ENCODE data around the gene WDR75. TPM values are rescaled to one million over a fixed set of nuclear protein-coding genes. Genes with fewer than 3 reads are reported as not detected.

WDR75 gene
- total RNA-seq, 2 experiments from 2014 or later, result 86.2 to 90.5 TPM

- TF ChIP-seq CTCF (IDR thresholded peaks at IDR 0.05), result no peak
- ChIA-PET CTCF (no interaction called here), POLR2A (no interaction called here)
- H3K4me1 Mint-ChIP-seq (ENCODE audit: low read depth), result peaks cover 22% of the 10 kb centered on the region
- no peaks in the 10 kb centered on the region for H3K27me3 Mint-ChIP-seq
- ATAC-seq (no peak), DNase-seq (no peak)
- no peak overlapping the region for H3K27ac Mint-ChIP-seq
- no peaks in the 10 kb centered on the region for H3K9me3 Mint-ChIP-seq
- intact Hi-C loops (cut with micrococcal nuclease), result no loop called here
- H3K36me3 Mint-ChIP-seq (ENCODE audit: low read depth), result peaks cover 3% of the 10 kb centered on the region
- H3K4me3 Mint-ChIP-seq, result no peak overlapping the region
Measured at GRCh38 chr2:189437926-189438325, 3.3 kb upstream of the WDR75 start.

GRCh38 chr2:189439342-189439741 is 1.9 kb upstream of the WDR75 start:
- DNase-seq, result no peak
- Mint-ChIP-seq H3K36me3 (ENCODE audit: low read depth) (peaks cover 3% of the 10 kb centered on the region), H3K4me1 (ENCODE audit: low read depth) (peaks cover 22% of the 10 kb centered on the region), H3K27me3 (no peaks in the 10 kb centered on the region), H3K9me3 (no peaks in the 10 kb centered on the region), H3K4me3 (no peak overlapping the region), H3K27ac (no peak overlapping the region)
- ChIA-PET CTCF (no interaction called here), POLR2A (no interaction called here)
- intact Hi-C loops (cut with micrococcal nuclease), result no loop called here
- no peak for TF ChIP-seq CTCF (IDR thresholded peaks at IDR 0.05)
- no peak for ATAC-seq

GRCh38 chr2:189440644-189440946 is 679 bp upstream of the WDR75 start:
- ChIA-PET CTCF (interaction anchor here (1.5 kb wide), 1 partner anchor 28 kb away, joined by 6 read pairs; no protein-coding TSS in a partner anchor), POLR2A (interaction anchor here (0.8 to 2.3 kb wide), 5 partner anchors 10 to 135 kb away, joined by 3 to 7 read pairs (median 4); no protein-coding TSS in a partner anchor)
- TF ChIP-seq CTCF (IDR thresholded peaks at IDR 0.05), result no peak
- peaks cover 3% of the 10 kb centered on the region for H3K36me3 Mint-ChIP-seq (ENCODE audit: low read depth)
- no peaks in the 10 kb centered on the region for H3K27me3 Mint-ChIP-seq
- DNase-seq (no peak), ATAC-seq (peak; percentile 9)
- no peaks in the 10 kb centered on the region for H3K9me3 Mint-ChIP-seq
- peaks cover 22% of the 10 kb centered on the region for H3K4me1 Mint-ChIP-seq (ENCODE audit: low read depth)
- intact Hi-C loops (cut with micrococcal nuclease), result no loop called here
- H3K4me3 Mint-ChIP-seq, result no peak overlapping the region
- peak overlapping the region; percentile 100 for H3K27ac Mint-ChIP-seq

- no peak for TF ChIP-seq CTCF (IDR thresholded peaks at IDR 0.05)
- H3K27ac Mint-ChIP-seq, result peak overlapping the region; percentile 100
- no peaks in the 10 kb centered on the region for H3K27me3 Mint-ChIP-seq
- H3K36me3 Mint-ChIP-seq (ENCODE audit: low read depth), result peaks cover 13% of the 10 kb centered on the region
- CTCF ChIA-PET, result no interaction called here
- POLR2A ChIA-PET, result interaction anchor here (1.5 to 2.3 kb wide), 2 partner anchors 9 to 136 kb away, joined by 4 to 7 read pairs; no protein-coding TSS in a partner anchor
- ATAC-seq, result no peak
- intact Hi-C loops (cut with micrococcal nuclease), result no loop called here
- no peak for DNase-seq
- H3K9me3 Mint-ChIP-seq, result no peaks in the 10 kb centered on the region
- no peak overlapping the region for H3K4me3 Mint-ChIP-seq
- H3K4me1 Mint-ChIP-seq (ENCODE audit: low read depth), result peaks cover 32% of the 10 kb centered on the region
Measured at GRCh38 chr2:189441709-189442074, 418 bp downstream of the WDR75 start.

GRCh38 chr2:189442468-189442867 is 1.2 kb downstream of the WDR75 start:
- no peak for ATAC-seq
- H3K4me3 Mint-ChIP-seq, result no peak overlapping the region
- no peaks in the 10 kb centered on the region for H3K9me3 Mint-ChIP-seq
- H3K36me3 Mint-ChIP-seq (ENCODE audit: low read depth), result peaks cover 20% of the 10 kb centered on the region
- ChIA-PET POLR2A (interaction anchor here (0.6 to 2.3 kb wide), 3 partner anchors 8 to 320 kb away, joined by 3 to 7 read pairs (median 4); partner anchors contain the start of gene OSGEPL1), CTCF (interaction anchor here (0.7 kb wide), 1 partner anchor 19 kb away, joined by 3 read pairs; no protein-coding TSS in a partner anchor)
- peak; percentile 22 for DNase-seq
- no peak for TF ChIP-seq CTCF (IDR thresholded peaks at IDR 0.05)
- H3K27me3 Mint-ChIP-seq, result no peaks in the 10 kb centered on the region
- H3K4me1 Mint-ChIP-seq (ENCODE audit: low read depth), result peaks cover 36% of the 10 kb centered on the region
- intact Hi-C loops (cut with micrococcal nuclease), result no loop called here
- peak overlapping the region; percentile 69 for H3K27ac Mint-ChIP-seq

All from activated CD8-positive, alpha-beta T cell treated with anti-CD3 and anti-CD28 coated beads for 36 hours (primary cell).